OCI-LY1 (cell line): Measurements from ENCODE around the gene CHST15.

ENCODE experiments used
- H2AFZ ChIP-seq: fragments of 200-600 bp; sonication (generic), shearing (Covaris generic); 2 replicates; pipeline ENCODE4 v1.6.0; 2014; ENCODE audit warnings: antibody characterized with exemption, mild to moderate bottlenecking, low read length
- H3F3A ChIP-seq: fragments of 200-600 bp; sonication (generic), shearing (Covaris generic); 2 replicates; pipeline ENCODE4 v1.6.0; 2014; ENCODE audit warnings: mild to moderate bottlenecking, antibody characterized with exemption, low read length, moderate library complexity; ENCODE audit not compliant: insufficient read depth
- H3K27ac ChIP-seq: fragments of 200-600 bp; sonication (generic); 2 replicates; pipeline ENCODE4 v1.5.1; 2014; ENCODE audit warnings: low read length, mixed run types, mild to moderate bottlenecking, low read depth; ENCODE audit not compliant: poor library complexity, severe bottlenecking
- H3K27me3 ChIP-seq: fragments of 200-600 bp; sonication (generic); 2 replicates; pipeline ENCODE4 v1.6.0; 2014; ENCODE audit warnings: antibody characterized with exemption, mild to moderate bottlenecking, low read length, moderate library complexity; ENCODE audit not compliant: insufficient read depth
- H3K36me3 ChIP-seq: fragments of 200-600 bp; sonication (generic); 2 replicates; pipeline ENCODE4 v1.6.1; 2014; ENCODE audit warnings: mild to moderate bottlenecking, antibody characterized with exemption, low read length, moderate library complexity, mixed read lengths; ENCODE audit not compliant: insufficient read depth
- H3K4me1 ChIP-seq: fragments of 200-600 bp; sonication (generic); 2 replicates; pipeline ENCODE4 v1.5.1; 2014; ENCODE audit warnings: mild to moderate bottlenecking, low read length, moderate library complexity; ENCODE audit not compliant: insufficient read depth, severe bottlenecking
- H3K4me2 ChIP-seq: fragments of 200-600 bp; sonication (generic), shearing (Covaris generic); 2 replicates; pipeline ENCODE4 v1.6.1; 2014; ENCODE audit warnings: low read length
- H3K4me3 ChIP-seq: fragments of 200-600 bp; sonication (generic); 2 replicates; pipeline ENCODE4 v1.5.1; 2014; ENCODE audit warnings: low read length, low read depth, mild to moderate bottlenecking, mixed read lengths; ENCODE audit not compliant: poor library complexity, severe bottlenecking
- H3K79me2 ChIP-seq: fragments of 200-600 bp; shearing (Covaris generic); 2 replicates; pipeline ENCODE4 v1.6.1; 2016; ENCODE audit warnings: mixed run types, low read length, mixed read lengths; ENCODE audit not compliant: insufficient read depth
- H3K9ac ChIP-seq: fragments of 200-600 bp; sonication (generic), shearing (Covaris generic); 2 replicates; pipeline ENCODE4 v1.6.1; 2014; ENCODE audit warnings: mild to moderate bottlenecking, low read length, mixed read lengths
- H3K9me2 ChIP-seq: fragments of 200-600 bp; sonication (generic), shearing (Covaris generic); 2 replicates; pipeline ENCODE4 v1.6.1; 2014; ENCODE audit warnings: low read depth, mild to moderate bottlenecking, low read length, mixed read lengths
- H3K9me3 ChIP-seq: fragments of 200-600 bp; shearing (Covaris generic); 2 replicates; pipeline ENCODE4 v1.6.1; 2014; ENCODE audit warnings: low read length, mixed read lengths
- H4K20me1 ChIP-seq: fragments of 200-600 bp; sonication (generic), shearing (Covaris generic); 2 replicates; pipeline ENCODE4 v1.6.0; 2016; ENCODE audit warnings: mild to moderate bottlenecking, low read length; ENCODE audit not compliant: insufficient read depth
- CTCF ChIP-seq: fragments of 200-600 bp; sonication (generic), shearing (Covaris generic); IDR thresholded peaks from 2 replicates; pipeline ENCODE4 v1.5.1; 2017; ENCODE audit warnings: mild to moderate bottlenecking, antibody characterized with exemption, low read length, moderate library complexity, mixed read lengths
- EZH2 ChIP-seq: fragments of 200-600 bp; sonication (generic), shearing (Covaris generic); IDR thresholded peaks from 2 replicates; pipeline ENCODE4 v1.8.0; 2017; ENCODE audit warnings: borderline replicate concordance, mixed run types, mild to moderate bottlenecking, antibody characterized with exemption, low read length, moderate library complexity, mixed read lengths

The CHST15 gene

GRCh38 chr10:124114696-124115095, 21.3 kb upstream of the CHST15 start:
- Histone ChIP-seq H3K4me1 (peaks cover 12% of the 10 kb centered on the region), H3K27ac (no peak overlapping the region), H3K36me3 (no peaks in the 10 kb centered on the region), H3K9me3 (no peaks in the 10 kb centered on the region), H4K20me1 (no peaks in the 10 kb centered on the region), H3F3A (no peaks in the 10 kb centered on the region), H3K27me3 (no peaks in the 10 kb centered on the region), H3K9me2 (no peaks in the 10 kb centered on the region), H3K4me2 (no peak overlapping the region), H3K9ac (no peak overlapping the region), H3K4me3 (no peak overlapping the region), H2AFZ (no peak overlapping the region), H3K79me2 (no peaks in the 10 kb centered on the region)
- TF ChIP-seq CTCF = no peak
- TF ChIP-seq EZH2 = no peak

- Histone ChIP-seq H2AFZ (no peak overlapping the region), H3K4me1 (peaks cover 20% of the 10 kb centered on the region), H3K27ac (no peak overlapping the region), H4K20me1 (no peaks in the 10 kb centered on the region), H3K9ac (no peak overlapping the region), H3K9me3 (no peaks in the 10 kb centered on the region), H3F3A (no peaks in the 10 kb centered on the region), H3K4me3 (no peak overlapping the region), H3K27me3 (no peaks in the 10 kb centered on the region), H3K9me2 (no peaks in the 10 kb centered on the region), H3K79me2 (no peaks in the 10 kb centered on the region), H3K36me3 (no peaks in the 10 kb centered on the region), H3K4me2 (no peak overlapping the region)
- TF ChIP-seq EZH2 = no peak
- no peak for TF ChIP-seq CTCF
These were observed 19.6 kb upstream of the CHST15 start for GRCh38 chr10:124112891-124113580.

GRCh38 chr10:124110882-124111281, 17.5 kb upstream of the CHST15 start:
- no peaks in the 10 kb centered on the region for H3K27me3 ChIP-seq
- no peak overlapping the region for H2AFZ ChIP-seq
- no peaks in the 10 kb centered on the region for H3K9me2 ChIP-seq
- H3K4me1 ChIP-seq = peaks cover 39% of the 10 kb centered on the region
- no peak overlapping the region for H3K27ac ChIP-seq
- no peaks in the 10 kb centered on the region for H3K79me2 ChIP-seq
- H3K36me3 ChIP-seq = no peaks in the 10 kb centered on the region
- H3K9me3 ChIP-seq = no peaks in the 10 kb centered on the region
- H4K20me1 ChIP-seq = no peaks in the 10 kb centered on the region
- no peaks in the 10 kb centered on the region for H3F3A ChIP-seq
- no peak overlapping the region for H3K4me3 ChIP-seq
- H3K4me2 ChIP-seq = no peak overlapping the region
- no peak for TF ChIP-seq EZH2
- no peak for TF ChIP-seq CTCF
- no peak overlapping the region for H3K9ac ChIP-seq
